ENCODE data around the gene KLHL7. TPM values are rescaled to one million over a fixed set of nuclear protein-coding genes. Genes with fewer than 3 reads are reported as not detected.

KLHL7 gene
- polyA plus RNA-seq, 1 donor from 2014 or later: 198 TPM

- H3K4me2 ChIP-seq (ENCODE audit: low read length): peak overlapping the region; percentile 99
These were observed 3.4 kb downstream of the KLHL7 start for GRCh38 chr7:23108995-23109394.

DNA sequence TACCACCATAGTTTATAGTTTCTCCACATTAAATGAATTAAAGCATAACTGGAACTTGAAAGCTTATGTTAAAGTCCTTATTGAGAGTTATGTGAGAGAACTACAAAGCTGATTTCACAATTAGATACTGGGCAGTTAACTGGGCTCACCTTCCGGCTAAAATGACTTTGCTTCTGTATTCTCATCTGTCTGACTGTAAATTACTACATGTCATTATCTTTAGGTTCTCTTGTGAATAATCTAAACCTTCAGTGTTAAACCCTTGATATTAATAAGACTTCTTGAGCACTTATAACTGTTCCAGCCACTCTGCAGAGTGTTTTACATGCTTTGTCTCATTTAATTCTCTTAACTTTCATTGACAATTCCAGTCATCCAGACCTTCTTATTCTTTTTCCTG, 3.9 kb downstream of the KLHL7 start:
- Histone ChIP-seq H3K9me3 (ENCODE audit: low read length) (no peaks in the 10 kb centered on the region), H3K27me3 (ENCODE audit: insufficient read depth, low read depth, low read length) (no peaks in the 10 kb centered on the region), H3K9me2 (ENCODE audit: insufficient read depth, low read length) (no peaks in the 10 kb centered on the region), H3K36me3 (ENCODE audit: insufficient read depth, low read length) (no peaks in the 10 kb centered on the region), H3K4me2 (ENCODE audit: low read length) (peak overlapping the region; percentile 99), H3F3A (ENCODE audit: insufficient read depth, low read length, poor library complexity, severe bottlenecking) (no peaks in the 10 kb centered on the region), H2AFZ (ENCODE audit: low read depth, low read length) (no peak overlapping the region), H3K9ac (ENCODE audit: low read length) (no peak overlapping the region), H3K27ac (ENCODE audit: low read length) (no peak overlapping the region), H4K20me1 (ENCODE audit: insufficient read depth) (peaks cover 32% of the 10 kb centered on the region), H3K4me3 (ENCODE audit: low read length) (peak overlapping the region; percentile 79), H3K79me2 (replicated peaks; ENCODE audit: insufficient read depth, low read length) (peaks cover 80% of the 10 kb centered on the region)
- no peak for TF ChIP-seq CTCF (IDR thresholded peaks at IDR 0.05; ENCODE audit: poor library complexity, severe bottlenecking)

More at GRCh38 chr7:23108995-23109394, 3.4 kb downstream of the KLHL7 start:
- Histone ChIP-seq H4K20me1 (ENCODE audit: insufficient read depth) (peaks cover 27% of the 10 kb centered on the region), H3K36me3 (ENCODE audit: insufficient read depth, low read length) (no peaks in the 10 kb centered on the region), H3F3A (ENCODE audit: insufficient read depth, low read length, poor library complexity, severe bottlenecking) (no peaks in the 10 kb centered on the region), H3K4me3 (ENCODE audit: low read length) (peak overlapping the region; percentile 79), H2AFZ (ENCODE audit: low read depth, low read length) (no peak overlapping the region), H3K9me2 (ENCODE audit: insufficient read depth, low read length) (no peaks in the 10 kb centered on the region), H3K27me3 (ENCODE audit: insufficient read depth, low read depth, low read length) (no peaks in the 10 kb centered on the region), H3K9me3 (ENCODE audit: low read length) (no peaks in the 10 kb centered on the region), H3K9ac (ENCODE audit: low read length) (peak overlapping the region; percentile 97), H3K79me2 (replicated peaks; ENCODE audit: insufficient read depth, low read length) (peaks cover 75% of the 10 kb centered on the region), H3K27ac (ENCODE audit: low read length) (no peak overlapping the region)
- no peak for TF ChIP-seq EZH2 (IDR thresholded peaks at IDR 0.05; ENCODE audit: borderline replicate concordance, insufficient read depth, low read length, poor library complexity, severe bottlenecking)
- TF ChIP-seq MXI1 (conservative IDR thresholded peaks at IDR 0.05; ENCODE audit: poor library complexity, severe bottlenecking): no peak
- no peak for TF ChIP-seq POLR2AphosphoS5 (IDR thresholded peaks at IDR 0.05)
- TF ChIP-seq CTCF (IDR thresholded peaks at IDR 0.05; ENCODE audit: poor library complexity, severe bottlenecking): no peak
- no peak for TF ChIP-seq EP300 (conservative IDR thresholded peaks at IDR 0.05; ENCODE audit: poor library complexity, severe bottlenecking)
- TF ChIP-seq TAF1 (IDR thresholded peaks at IDR 0.05; ENCODE audit: low read depth): no peak
- TF ChIP-seq RAD21 (conservative IDR thresholded peaks at IDR 0.05): no peak
- TF ChIP-seq SMC3 (conservative IDR thresholded peaks at IDR 0.05; ENCODE audit: poor library complexity): no peak
- TF ChIP-seq, protein P1, sequence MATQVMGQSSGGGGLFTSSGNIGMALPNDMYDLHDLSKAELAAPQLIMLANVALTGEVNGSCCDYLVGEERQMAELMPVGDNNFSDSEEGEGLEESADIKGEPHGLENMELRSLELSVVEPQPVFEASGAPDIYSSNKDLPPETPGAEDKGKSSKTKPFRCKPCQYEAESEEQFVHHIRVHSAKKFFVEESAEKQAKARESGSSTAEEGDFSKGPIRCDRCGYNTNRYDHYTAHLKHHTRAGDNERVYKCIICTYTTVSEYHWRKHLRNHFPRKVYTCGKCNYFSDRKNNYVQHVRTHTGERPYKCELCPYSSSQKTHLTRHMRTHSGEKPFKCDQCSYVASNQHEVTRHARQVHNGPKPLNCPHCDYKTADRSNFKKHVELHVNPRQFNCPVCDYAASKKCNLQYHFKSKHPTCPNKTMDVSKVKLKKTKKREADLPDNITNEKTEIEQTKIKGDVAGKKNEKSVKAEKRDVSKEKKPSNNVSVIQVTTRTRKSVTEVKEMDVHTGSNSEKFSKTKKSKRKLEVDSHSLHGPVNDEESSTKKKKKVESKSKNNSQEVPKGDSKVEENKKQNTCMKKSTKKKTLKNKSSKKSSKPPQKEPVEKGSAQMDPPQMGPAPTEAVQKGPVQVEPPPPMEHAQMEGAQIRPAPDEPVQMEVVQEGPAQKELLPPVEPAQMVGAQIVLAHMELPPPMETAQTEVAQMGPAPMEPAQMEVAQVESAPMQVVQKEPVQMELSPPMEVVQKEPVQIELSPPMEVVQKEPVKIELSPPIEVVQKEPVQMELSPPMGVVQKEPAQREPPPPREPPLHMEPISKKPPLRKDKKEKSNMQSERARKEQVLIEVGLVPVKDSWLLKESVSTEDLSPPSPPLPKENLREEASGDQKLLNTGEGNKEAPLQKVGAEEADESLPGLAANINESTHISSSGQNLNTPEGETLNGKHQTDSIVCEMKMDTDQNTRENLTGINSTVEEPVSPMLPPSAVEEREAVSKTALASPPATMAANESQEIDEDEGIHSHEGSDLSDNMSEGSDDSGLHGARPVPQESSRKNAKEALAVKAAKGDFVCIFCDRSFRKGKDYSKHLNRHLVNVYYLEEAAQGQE (IDR thresholded peaks at IDR 0.05; ENCODE audit: borderline replicate concordance): no peak

All from neural cell (in vitro differentiated cells).